ENCODE measurements around the gene GPX2. TPM values are rescaled to one million over a fixed set of nuclear protein-coding genes. Genes with fewer than 3 reads are reported as not detected.

The GPX2 gene
- total RNA-seq, 1 donor from 2014 or later = 77.3 TPM

- no peak for DNase-seq (ENCODE audit: extremely low spot score in 2 of 2)
- H3K9me3 ChIP-seq = no peaks in the 10 kb centered on the region
- no peaks in the 10 kb centered on the region for H3K36me3 ChIP-seq
- intact Hi-C loops (cut with DNase I) = no loop called here
- H3K4me3 ChIP-seq = no peak overlapping the region
- H3K4me1 ChIP-seq = peaks cover 17% of the 10 kb centered on the region
- H3K27me3 ChIP-seq = no peaks in the 10 kb centered on the region
- TF ChIP-seq POLR2AphosphoS5 (IDR thresholded peaks at IDR 0.05; ENCODE audit: insufficient read depth in 1 of 2, low read depth in 1 of 2) (no peak), POLR2A (IDR thresholded peaks at IDR 0.05) (no peak)
- TF ChIP-seq, protein P1, sequence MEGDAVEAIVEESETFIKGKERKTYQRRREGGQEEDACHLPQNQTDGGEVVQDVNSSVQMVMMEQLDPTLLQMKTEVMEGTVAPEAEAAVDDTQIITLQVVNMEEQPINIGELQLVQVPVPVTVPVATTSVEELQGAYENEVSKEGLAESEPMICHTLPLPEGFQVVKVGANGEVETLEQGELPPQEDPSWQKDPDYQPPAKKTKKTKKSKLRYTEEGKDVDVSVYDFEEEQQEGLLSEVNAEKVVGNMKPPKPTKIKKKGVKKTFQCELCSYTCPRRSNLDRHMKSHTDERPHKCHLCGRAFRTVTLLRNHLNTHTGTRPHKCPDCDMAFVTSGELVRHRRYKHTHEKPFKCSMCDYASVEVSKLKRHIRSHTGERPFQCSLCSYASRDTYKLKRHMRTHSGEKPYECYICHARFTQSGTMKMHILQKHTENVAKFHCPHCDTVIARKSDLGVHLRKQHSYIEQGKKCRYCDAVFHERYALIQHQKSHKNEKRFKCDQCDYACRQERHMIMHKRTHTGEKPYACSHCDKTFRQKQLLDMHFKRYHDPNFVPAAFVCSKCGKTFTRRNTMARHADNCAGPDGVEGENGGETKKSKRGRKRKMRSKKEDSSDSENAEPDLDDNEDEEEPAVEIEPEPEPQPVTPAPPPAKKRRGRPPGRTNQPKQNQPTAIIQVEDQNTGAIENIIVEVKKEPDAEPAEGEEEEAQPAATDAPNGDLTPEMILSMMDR (IDR thresholded peaks at IDR 0.05) = no peak
- H3K27ac ChIP-seq = no peak overlapping the region
These were observed 27.5 kb upstream of the GPX2 start for GRCh38 chr14:64970041-64970440.

DNA sequence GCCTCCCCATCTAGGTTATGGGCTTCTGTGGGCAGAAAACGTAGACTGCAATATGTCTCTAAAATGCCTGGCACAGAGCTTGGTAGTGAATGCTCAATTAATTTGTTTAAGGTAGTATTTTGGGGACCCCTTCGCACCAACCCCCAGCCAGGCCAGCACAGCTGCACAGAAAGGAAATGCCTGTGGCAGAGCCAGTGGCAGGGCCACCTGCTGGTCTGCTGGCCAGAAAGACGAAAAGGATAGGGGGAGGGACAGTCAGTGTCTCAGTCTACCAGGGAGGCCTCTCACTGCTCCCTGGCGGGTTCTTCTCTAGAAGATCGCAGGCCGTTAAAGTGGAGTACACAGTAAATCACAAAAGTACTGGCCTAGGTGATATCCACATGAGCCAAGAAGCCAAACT is 26.1 kb upstream of the GPX2 start:
- Histone ChIP-seq H3K4me1 (peaks cover 17% of the 10 kb centered on the region), H3K9me3 (no peaks in the 10 kb centered on the region), H3K27ac (no peak overlapping the region), H3K4me3 (no peak overlapping the region), H3K27me3 (no peaks in the 10 kb centered on the region), H3K36me3 (no peaks in the 10 kb centered on the region)
- intact Hi-C loops (cut with DNase I) = no loop called here
- TF ChIP-seq, protein P1 (IDR thresholded peaks at IDR 0.05) = no peak
- TF ChIP-seq POLR2AphosphoS5 (IDR thresholded peaks at IDR 0.05; ENCODE audit: insufficient read depth in 1 of 2, low read depth in 1 of 2) (no peak), POLR2A (IDR thresholded peaks at IDR 0.05) (no peak)
- DNase-seq (ENCODE audit: extremely low spot score in 2 of 2) = no peak

DNA sequence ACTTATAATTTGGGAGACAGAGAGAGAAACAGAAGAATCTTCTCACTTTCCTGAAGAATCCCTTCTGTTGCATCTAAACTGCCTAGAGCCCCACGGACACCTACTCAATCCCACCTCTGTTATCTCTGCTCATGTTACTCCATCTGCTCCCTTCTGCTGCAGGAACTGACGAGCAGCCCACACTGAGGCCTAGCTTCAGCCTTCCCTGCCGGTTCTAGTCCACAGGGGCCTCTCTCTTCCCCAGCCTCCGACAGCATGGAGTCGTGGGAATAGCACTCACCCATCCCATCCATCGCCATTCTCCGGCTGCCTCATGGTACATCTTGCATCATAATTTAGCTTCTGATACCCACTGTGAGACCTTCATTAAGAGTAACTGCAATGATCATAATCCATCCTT is 25.6 kb upstream of the GPX2 start:
- DNase-seq (ENCODE audit: extremely low spot score in 2 of 2) = no peak
- intact Hi-C loops (cut with DNase I) = no loop called here
- peaks cover 17% of the 10 kb centered on the region for H3K4me1 ChIP-seq

GRCh38 chr14:64966976-64967375 is 24.4 kb upstream of the GPX2 start:
- H3K27ac ChIP-seq = no peak overlapping the region
- no peaks in the 10 kb centered on the region for H3K36me3 ChIP-seq
- no peak for TF ChIP-seq POLR2A (IDR thresholded peaks at IDR 0.05)
- no peak for TF ChIP-seq POLR2AphosphoS5 (IDR thresholded peaks at IDR 0.05; ENCODE audit: insufficient read depth in 1 of 2, low read depth in 1 of 2)
- TF ChIP-seq, protein P1 (IDR thresholded peaks at IDR 0.05) = no peak
- H3K4me1 ChIP-seq = peaks cover 17% of the 10 kb centered on the region
- H3K27me3 ChIP-seq = no peaks in the 10 kb centered on the region
- H3K9me3 ChIP-seq = no peaks in the 10 kb centered on the region
- no peak overlapping the region for H3K4me3 ChIP-seq
- intact Hi-C loops (cut with DNase I) = no loop called here
- DNase-seq (ENCODE audit: extremely low spot score in 2 of 2) = no peak

More for the DNA sequence above, 25.6 kb upstream of the GPX2 start:
- H3K9me3 ChIP-seq = no peaks in the 10 kb centered on the region
- TF ChIP-seq POLR2A (IDR thresholded peaks at IDR 0.05) (no peak), POLR2AphosphoS5 (IDR thresholded peaks at IDR 0.05; ENCODE audit: insufficient read depth in 1 of 2, low read depth in 1 of 2) (no peak)
- TF ChIP-seq, protein P1 (IDR thresholded peaks at IDR 0.05) = no peak
- no peak overlapping the region for H3K27ac ChIP-seq
- H3K4me3 ChIP-seq = no peak overlapping the region
- H3K36me3 ChIP-seq = no peaks in the 10 kb centered on the region
- no peaks in the 10 kb centered on the region for H3K27me3 ChIP-seq

DNA sequence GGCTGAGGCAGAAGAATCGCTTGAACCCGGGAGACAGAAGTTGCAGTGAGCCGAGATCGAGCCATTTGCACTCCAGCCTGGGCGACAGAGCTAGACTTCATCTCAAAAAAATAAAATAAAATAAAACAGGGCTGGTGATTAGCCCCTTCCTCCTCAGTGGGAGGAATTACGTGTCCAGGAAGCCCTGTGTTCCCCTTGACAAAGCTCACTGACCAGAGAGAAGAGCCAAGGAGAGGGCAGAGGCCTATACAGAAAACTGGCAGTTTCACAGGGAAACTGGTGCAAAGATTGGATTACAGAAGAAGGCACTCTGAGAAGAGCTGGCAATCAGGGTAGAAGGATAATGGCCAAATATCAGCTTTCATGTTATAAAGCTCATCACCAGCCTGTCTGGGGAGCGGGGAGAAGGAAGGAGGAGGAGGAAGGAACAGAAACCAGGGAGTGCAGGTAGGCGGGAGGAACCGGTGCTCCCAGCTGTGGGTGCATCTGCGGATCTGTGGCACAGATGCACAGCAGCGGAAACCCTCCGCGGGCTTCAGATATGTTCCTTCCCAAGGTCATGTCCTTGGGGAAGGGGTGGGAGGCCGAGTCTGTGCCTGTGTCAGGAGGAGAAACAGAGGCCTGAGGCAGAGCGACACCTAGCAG is 22.9 kb upstream of the GPX2 start:
- no peaks in the 10 kb centered on the region for H3K9me3 ChIP-seq
- intact Hi-C loops (cut with DNase I) = no loop called here

More for the DNA sequence above, 22.9 kb upstream of the GPX2 start:
- Histone ChIP-seq H3K4me3 (no peak overlapping the region), H3K4me1 (peaks cover 13% of the 10 kb centered on the region), H3K27me3 (no peaks in the 10 kb centered on the region), H3K36me3 (no peaks in the 10 kb centered on the region), H3K27ac (no peak overlapping the region)
- no peak for DNase-seq (ENCODE audit: extremely low spot score in 2 of 2)
- TF ChIP-seq POLR2A (IDR thresholded peaks at IDR 0.05) (no peak), POLR2AphosphoS5 (IDR thresholded peaks at IDR 0.05; ENCODE audit: insufficient read depth in 1 of 2, low read depth in 1 of 2) (no peak)
- TF ChIP-seq, protein P1 (IDR thresholded peaks at IDR 0.05) = no peak
